ENCODE results near the gene RFX1.
A peak's percentile ranks its signal among the peaks of the same experiment; 100 is the strongest.
"Not testable (repeated sequence)": the region's sequence is repeated elsewhere in the genome, so short reads cannot be mapped to it uniquely, and the experiment has no call there.

The RFX1 gene

GRCh38 chr19:13932911-13933393, 73.2 kb downstream of the RFX1 start:
- DNase-seq: no peak

- no peak for DNase-seq
Observed at GRCh38 chr19:13932149-13932637, 73.9 kb downstream of the RFX1 start.

- DNase-seq: no peak
Observed at GRCh38 chr19:13931391-13932148, 74.5 kb downstream of the RFX1 start.

- no peak for DNase-seq
Observed at GRCh38 chr19:13930402-13930801, 75.7 kb downstream of the RFX1 start.

GRCh38 chr19:13929956-13930355, 76.2 kb downstream of the RFX1 start:
- DNase-seq: no peak

GRCh38 chr19:13929340-13929739, 76.8 kb downstream of the RFX1 start:
- DNase-seq: no peak

GRCh38 chr19:13926715-13927114, 79.4 kb downstream of the RFX1 start:
- no peak for DNase-seq

GRCh38 chr19:13926010-13926409, 80.1 kb downstream of the RFX1 start:
- no peak for DNase-seq

- DNase-seq: no peak
Observed at GRCh38 chr19:13923194-13923987, 82.7 kb downstream of the RFX1 start.

- DNase-seq: not testable (repeated sequence)
Observed at GRCh38 chr19:13922118-13922517, 84.0 kb downstream of the RFX1 start.

- peak; percentile 27 for DNase-seq
Observed at GRCh38 chr19:13920940-13921747, 85.0 kb downstream of the RFX1 start.

GRCh38 chr19:13920524-13920923, 85.6 kb downstream of the RFX1 start:
- no peak for DNase-seq

GRCh38 chr19:13918726-13919411, 87.3 kb downstream of the RFX1 start:
- DNase-seq: no peak

- DNase-seq: no peak
Observed at GRCh38 chr19:13917888-13918406, 88.2 kb downstream of the RFX1 start.

GRCh38 chr19:13914777-13915176, 91.3 kb downstream of the RFX1 start:
- no peak for DNase-seq

- DNase-seq: no peak
Observed at GRCh38 chr19:13913352-13913751, 92.8 kb downstream of the RFX1 start.
